SH-SY5Y (cell line): ENCODE measurements around the gene FOXP1.

Experiments
- GATA2 ChIP-seq: IDR thresholded peaks from 2 replicates; pipeline ENCODE4 v1.6.1; 2011; ENCODE audit warnings: mild to moderate bottlenecking, low read depth, low read length
- GATA3 ChIP-seq: IDR thresholded peaks from 2 replicates; pipeline ENCODE4 v1.6.1; 2011; ENCODE audit warnings: low read depth, mild to moderate bottlenecking, low read length, moderate library complexity

- TF ChIP-seq GATA3 (no peak), GATA2 (no peak)
Measured at GRCh38 chr3:71281280-71281679, 302.2 kb downstream of the FOXP1 start.
